HG03558 (cell line): ENCODE results near the gene TRIM72.
"Not testable (repeated sequence)": the region's sequence is repeated elsewhere in the genome, so short reads cannot be mapped to it uniquely, and the experiment has no call there.

Experiments
- ATAC-seq: cut with Tn5 transposase; IDR thresholded peaks from one replicate; pipeline ENCODE4 v1.9.1; 2021; ENCODE audit warnings: moderate number of reproducible peaks; ENCODE audit not compliant: unreplicated experiment; ENCODE audit errors: extremely low read depth

Gene TRIM72

GRCh38 chr16:31277659-31278260, 63.8 kb downstream of the TRIM72 start:
- ATAC-seq = no peak

GRCh38 chr16:31278853-31279252, 64.9 kb downstream of the TRIM72 start:
- ATAC-seq = not testable (repeated sequence)
